HEK293 (cell line): ENCODE results near the gene INPP5D.

Experiments
- CTCF ChIA-PET: fragments of 350-600 bp; formaldehyde crosslinking; extraction: SDS; loops from one replicate; lab custom pipeline; 2021; ENCODE audit warnings: antibody characterized with exemption; lab: Yijun Ruan, JAX
- POLR2A ChIA-PET: fragments of 300-600 bp; formaldehyde crosslinking; extraction: SDS; loops from one replicate; lab custom pipeline; 2020; ENCODE audit warnings: antibody characterized with exemption, inconsistent platforms; lab: Yijun Ruan, JAX
- H3K27ac ChIP-seq: fragments of 200-500 bp; sonication (Bioruptor generic); 2 replicates; pipeline ENCODE4 v1.5.1; 2014; ENCODE audit warnings: low read depth, low read length, control low read depth, inconsistent platforms; ENCODE audit errors: extremely low read depth
- H3K36me3 ChIP-seq, 2 experiments: fragments of 200-500 bp in 1 of 2; sonication (Bioruptor generic) in 1 of 2; 1 replicate in 1 of 2; 2 replicates in 1 of 2; pipeline ENCODE4 v1.5.1; 2014 to 2017; ENCODE audit warnings: inconsistent platforms in 2 of 2, low read length in 2 of 2; ENCODE audit not compliant: control insufficient read depth in 2 of 2, insufficient read depth in 1 of 2
- H3K4me1 ChIP-seq: fragments of 200-500 bp; sonication (Bioruptor generic); 2 replicates; pipeline ENCODE4 v1.5.1; 2014; ENCODE audit warnings: mild to moderate bottlenecking, low read length, inconsistent platforms; ENCODE audit not compliant: control insufficient read depth, insufficient read depth
- H3K4me3 ChIP-seq: 2 replicates; pipeline ENCODE4 v1.5.1; 2011; ENCODE audit warnings: low read depth, mild to moderate bottlenecking, control low read depth, low read length, moderate library complexity
- H3K9me3 ChIP-seq: fragments of 200-500 bp; sonication (Bioruptor generic); 2 replicates; pipeline ENCODE4 v1.5.1; 2014; ENCODE audit warnings: low read depth, low read length, inconsistent platforms; ENCODE audit not compliant: control insufficient read depth, insufficient read depth
- GLI2 ChIP-seq: fragments of 450-650 bp; formaldehyde crosslinking; IDR thresholded peaks from 2 replicates; pipeline ENCODE4; 2017; ENCODE audit warnings: missing biosample characterization, missing genetic modification characterization, low read depth, borderline replicate concordance
- GLIS2 ChIP-seq: fragments of 450-650 bp; formaldehyde crosslinking; IDR thresholded peaks from 2 replicates; pipeline ENCODE4 v1.5.1; 2016; ENCODE audit warnings: missing biosample characterization, missing genetic modification characterization
- INSM2 ChIP-seq: fragments of 450-650 bp; formaldehyde crosslinking; IDR thresholded peaks from 2 replicates; pipeline ENCODE4 v1.5.1; 2016; ENCODE audit warnings: missing biosample characterization, missing genetic modification characterization
- KLF1 ChIP-seq: fragments of 450-650 bp; formaldehyde crosslinking; IDR thresholded peaks from 2 replicates; pipeline ENCODE4 v1.5.1; 2016; ENCODE audit warnings: missing biosample characterization, missing genetic modification characterization
- TSHZ1 ChIP-seq: fragments of 450-650 bp; formaldehyde crosslinking; IDR thresholded peaks from 2 replicates; pipeline ENCODE4 v1.5.1; 2016; ENCODE audit warnings: missing biosample characterization, missing genetic modification characterization, borderline replicate concordance
- ZNF37A ChIP-seq: fragments of 450-650 bp; IDR thresholded peaks from 2 replicates; pipeline ENCODE4 v1.5.1; 2018; ENCODE audit warnings: missing biosample characterization, missing genetic modification characterization
- ZNF513 ChIP-seq: fragments of 450-650 bp; IDR thresholded peaks from 2 replicates; pipeline ENCODE4 v1.5.1; 2018; ENCODE audit warnings: missing biosample characterization, missing genetic modification characterization
- ZNF518A ChIP-seq: fragments of 450-650 bp; formaldehyde crosslinking; conservative IDR thresholded peaks from 2 replicates; pipeline ENCODE4 v1.5.1; 2016; ENCODE audit warnings: low read depth, missing biosample characterization, missing genetic modification characterization
- ZNF704 ChIP-seq: fragments of 450-650 bp; formaldehyde crosslinking; IDR thresholded peaks from 2 replicates; pipeline ENCODE4 v1.5.1; 2016; ENCODE audit warnings: missing biosample characterization, missing genetic modification characterization
- ZNF792 ChIP-seq: fragments of 450-650 bp; formaldehyde crosslinking; IDR thresholded peaks from 2 replicates; pipeline ENCODE4 v1.5.1; 2016; ENCODE audit warnings: missing biosample characterization, missing genetic modification characterization

The INPP5D gene

GRCh38 chr2:233121856-233122255 is 61.7 kb downstream of the INPP5D start:
- Histone ChIP-seq H3K4me3 (no peak overlapping the region), H3K4me1 (no peaks in the 10 kb centered on the region), H3K27ac (no peak overlapping the region), H3K36me3 (no peaks in the 10 kb centered on the region)
- CTCF ChIA-PET, result no interaction called here
- no peak for TF ChIP-seq ZNF518A (tag by site-specific recombination)
- no peak for TF ChIP-seq ZNF513
- no peak for TF ChIP-seq TSHZ1
- TF ChIP-seq, all 188 proteins: peak for 0
- no peaks in the 10 kb centered on the region for H3K9me3 ChIP-seq
- POLR2A ChIA-PET, result no interaction called here

- Histone ChIP-seq H3K36me3 (no peaks in the 10 kb centered on the region), H3K9me3 (no peaks in the 10 kb centered on the region), H3K27ac (no peak overlapping the region), H3K4me1 (no peaks in the 10 kb centered on the region), H3K4me3 (no peak overlapping the region)
- TF ChIP-seq GLI2 (no peak), KLF1 (no peak), ZNF792 (no peak), ZNF37A (tag by site-specific recombination) (no peak), GLIS2 (tag by site-specific recombination) (no peak), INSM2 (no peak), ZNF704 (tag by site-specific recombination) (no peak)
- POLR2A ChIA-PET, result no interaction called here
- CTCF ChIA-PET, result no interaction called here
Observed at GRCh38 chr2:233122541-233122940, 62.4 kb downstream of the INPP5D start.
